Caco-2 (cell line): ENCODE results near the gene PADI3. TPM values are rescaled to one million over a fixed set of nuclear protein-coding genes. Genes with fewer than 3 reads are reported as not detected.

Source experiments
- BruUV-seq: library from RNA; stranded (reverse); fragments of 400-500 nt; replicated peaks from 2 replicates; lab custom pipeline; 2021; lab: Mats Ljungman, UMichigan
- CTCF ChIA-PET: fragments of 300-600 bp; sonication (Branson Sonifier 250); formaldehyde crosslinking; loops from one replicate; lab custom pipeline; 2022; ENCODE audit warnings: antibody characterized with exemption; lab: Charles Lee
- POLR2A ChIA-PET: fragments of 300-600 bp; sonication (Branson Sonifier 250); formaldehyde crosslinking; loops from one replicate; lab custom pipeline; 2022; ENCODE audit warnings: antibody characterized with exemption; lab: Charles Lee
- DNase-seq, 2 experiments: peaks; one replicate each; pipeline versions ENCODE4 v3.0.0 to v3.0.0-alpha.2; 2020 to 2022
- H3K27me3 ChIP-seq: replicated peaks from 2 replicates; pipeline ENCODE4 v1.6.0; 2011; ENCODE audit warnings: low read length; ENCODE audit not compliant: control insufficient read depth, insufficient read depth
- H3K36me3 ChIP-seq: 2 replicates; pipeline ENCODE4 v1.5.1; 2011; ENCODE audit warnings: low read length; ENCODE audit not compliant: control insufficient read depth, insufficient read depth
- H3K4me1 ChIP-seq: fragments of 250-450 bp; sonication (Bioruptor Pico); 2 replicates; pipeline ENCODE4 v1.5.1; 2020; ENCODE audit warnings: mild to moderate bottlenecking
- H3K4me3 ChIP-seq: 2 replicates; pipeline ENCODE4 v1.5.1; 2011; ENCODE audit warnings: low read depth, mild to moderate bottlenecking, control low read depth, low read length
- H3K9me3 ChIP-seq: fragments of 250-450 bp; sonication (Bioruptor Pico); 2 replicates; pipeline ENCODE4 v1.5.1; 2020; ENCODE audit warnings: mild to moderate bottlenecking, moderate library complexity
- H3K27ac Mint-ChIP-seq: one replicate; pipeline ENCODE4 v1.8.0; 2022; ENCODE audit warnings: mixed read lengths; ENCODE audit not compliant: unreplicated experiment
- H3K27me3 Mint-ChIP-seq: one replicate; pipeline ENCODE4 v1.8.0; 2022; ENCODE audit warnings: mixed read lengths; ENCODE audit not compliant: insufficient read depth, unreplicated experiment
- H3K36me3 Mint-ChIP-seq: one replicate; pipeline ENCODE4 v1.8.0; 2022; ENCODE audit warnings: mild to moderate bottlenecking, mixed read lengths; ENCODE audit not compliant: insufficient read depth, unreplicated experiment
- H3K4me1 Mint-ChIP-seq: one replicate; pipeline ENCODE4 v1.8.0; 2022; ENCODE audit warnings: low read depth, mixed read lengths; ENCODE audit not compliant: unreplicated experiment
- H3K4me3 Mint-ChIP-seq: one replicate; pipeline ENCODE4 v1.8.0; 2022; ENCODE audit warnings: mild to moderate bottlenecking, moderate library complexity, mixed read lengths; ENCODE audit not compliant: unreplicated experiment
- H3K9me3 Mint-ChIP-seq: one replicate; pipeline ENCODE4 v1.8.0; 2022; ENCODE audit warnings: mixed read lengths; ENCODE audit not compliant: unreplicated experiment
- intact Hi-C: fragments of 100-400 bp; cut with micrococcal nuclease; formaldehyde crosslinking; loops from one replicate; pipeline ENCODE4 v1.10.0; 2022; ENCODE audit not compliant: unreplicated experiment
- total RNA-seq: library from RNA; stranded (reverse); gene quantifications from 2 replicates; pipeline ENCODE4 v1.2.3, GENCODE V29; 2022
- TF ChIP-seq, protein P1 (sequence below), 2 experiments: fragments of 200-600 bp in 1 of 2; IDR thresholded peaks; 1 replicate in 1 of 2; 2 replicates in 1 of 2; pipeline versions ENCODE4 v1.5.1 to v1.8.0; 2011 to 2022; ENCODE audit warnings: antibody characterized with exemption in 1 of 2, control low read depth in 1 of 2, inconsistent platforms in 1 of 2, low read depth in 1 of 2, low read length in 1 of 2, mild to moderate bottlenecking in 1 of 2, moderate library complexity in 1 of 2; ENCODE audit not compliant: insufficient read depth in 1 of 2, severe bottlenecking in 1 of 2, unreplicated experiment in 1 of 2

The PADI3 gene
- total RNA-seq, 1 experiment from 2014 or later, result not detected

DNA sequence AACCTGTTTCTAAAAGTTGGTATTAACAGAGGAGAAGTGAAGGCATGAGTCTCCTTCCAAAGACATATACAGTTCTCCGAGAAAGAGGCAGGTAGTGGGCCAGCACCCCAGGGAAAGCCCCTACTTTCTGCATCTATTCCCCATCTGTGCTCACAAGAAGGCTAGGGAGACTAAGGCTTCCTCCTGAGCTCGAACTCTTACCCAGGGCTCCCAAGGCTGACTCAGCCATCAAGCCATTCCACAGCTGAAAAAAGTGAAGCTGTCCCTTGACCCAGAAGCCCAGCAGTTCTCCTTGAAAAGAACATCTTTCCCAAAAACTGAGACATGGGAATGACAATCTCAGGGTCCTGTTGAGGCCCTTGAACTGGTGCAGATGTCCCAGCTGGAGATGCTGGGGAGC is 1.9 kb upstream of the PADI3 start:
- H3K27me3 Mint-ChIP-seq, result no peaks in the 10 kb centered on the region
- H3K36me3 Mint-ChIP-seq, result no peaks in the 10 kb centered on the region
- POLR2A ChIA-PET, result no interaction called here
- no peaks in the 10 kb centered on the region; the same call in 1 of the 2 replicates for H3K27me3 ChIP-seq
- no peak overlapping the region for H3K27ac Mint-ChIP-seq
- no peaks in the 10 kb centered on the region for H3K4me1 Mint-ChIP-seq
- H3K4me3 Mint-ChIP-seq, result no peak overlapping the region
- intact Hi-C loops, result no loop called here
- no peaks in the 10 kb centered on the region for H3K36me3 ChIP-seq
- H3K4me3 ChIP-seq, result no peak overlapping the region
- BruUV-seq, result no TSS peak
- no peak for DNase-seq
- no peaks in the 10 kb centered on the region for H3K9me3 Mint-ChIP-seq
- H3K9me3 ChIP-seq, result no peaks in the 10 kb centered on the region
- CTCF ChIA-PET, result no interaction called here
- TF ChIP-seq, protein P1, sequence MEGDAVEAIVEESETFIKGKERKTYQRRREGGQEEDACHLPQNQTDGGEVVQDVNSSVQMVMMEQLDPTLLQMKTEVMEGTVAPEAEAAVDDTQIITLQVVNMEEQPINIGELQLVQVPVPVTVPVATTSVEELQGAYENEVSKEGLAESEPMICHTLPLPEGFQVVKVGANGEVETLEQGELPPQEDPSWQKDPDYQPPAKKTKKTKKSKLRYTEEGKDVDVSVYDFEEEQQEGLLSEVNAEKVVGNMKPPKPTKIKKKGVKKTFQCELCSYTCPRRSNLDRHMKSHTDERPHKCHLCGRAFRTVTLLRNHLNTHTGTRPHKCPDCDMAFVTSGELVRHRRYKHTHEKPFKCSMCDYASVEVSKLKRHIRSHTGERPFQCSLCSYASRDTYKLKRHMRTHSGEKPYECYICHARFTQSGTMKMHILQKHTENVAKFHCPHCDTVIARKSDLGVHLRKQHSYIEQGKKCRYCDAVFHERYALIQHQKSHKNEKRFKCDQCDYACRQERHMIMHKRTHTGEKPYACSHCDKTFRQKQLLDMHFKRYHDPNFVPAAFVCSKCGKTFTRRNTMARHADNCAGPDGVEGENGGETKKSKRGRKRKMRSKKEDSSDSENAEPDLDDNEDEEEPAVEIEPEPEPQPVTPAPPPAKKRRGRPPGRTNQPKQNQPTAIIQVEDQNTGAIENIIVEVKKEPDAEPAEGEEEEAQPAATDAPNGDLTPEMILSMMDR (IDR thresholded peaks at IDR 0.05; ENCODE audit: insufficient read depth in 1 of 2, low read depth in 1 of 2, low read length in 1 of 2, severe bottlenecking in 1 of 2, unreplicated experiment in 1 of 2), result no peak
- no peaks in the 10 kb centered on the region for H3K4me1 ChIP-seq

DNA sequence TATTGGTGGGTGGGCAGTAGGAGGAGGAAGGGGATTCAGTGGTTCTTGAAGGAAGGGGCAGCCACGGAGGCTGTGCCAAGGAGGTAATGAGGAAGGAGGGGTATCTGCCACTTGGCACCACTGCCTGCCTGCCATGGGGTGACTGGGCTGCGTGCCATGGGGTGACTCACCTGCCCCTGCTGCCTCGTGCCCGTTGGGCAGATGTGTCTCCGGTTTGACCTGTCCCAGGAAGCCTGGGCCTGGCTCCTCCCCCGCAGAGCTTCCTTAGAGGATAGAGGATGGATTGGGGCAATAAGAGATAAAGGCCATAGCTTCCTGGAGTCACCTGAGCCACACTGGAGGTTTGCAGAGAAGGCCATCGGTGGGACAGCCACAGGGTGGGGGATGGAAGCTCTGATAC is 1.7 kb downstream of the PADI3 start:
- Histone ChIP-seq H3K9me3 (no peaks in the 10 kb centered on the region), H3K36me3 (no peaks in the 10 kb centered on the region), H3K4me3 (no peak overlapping the region), H3K27me3 (no peaks in the 10 kb centered on the region; the same call in 1 of the 2 replicates), H3K4me1 (no peaks in the 10 kb centered on the region)
- POLR2A ChIA-PET, result no interaction called here
- intact Hi-C loops, result no loop called here
- no peak overlapping the region for H3K27ac Mint-ChIP-seq
- no peaks in the 10 kb centered on the region for H3K4me1 Mint-ChIP-seq
- TF ChIP-seq, protein P1 (IDR thresholded peaks at IDR 0.05; ENCODE audit: insufficient read depth in 1 of 2, low read depth in 1 of 2, low read length in 1 of 2, severe bottlenecking in 1 of 2, unreplicated experiment in 1 of 2), result no peak
- CTCF ChIA-PET, result no interaction called here
- BruUV-seq, result no TSS peak
- no peaks in the 10 kb centered on the region for H3K36me3 Mint-ChIP-seq
- no peak overlapping the region for H3K4me3 Mint-ChIP-seq
- no peaks in the 10 kb centered on the region for H3K27me3 Mint-ChIP-seq
- DNase-seq, result no peak
- H3K9me3 Mint-ChIP-seq, result no peaks in the 10 kb centered on the region

DNA sequence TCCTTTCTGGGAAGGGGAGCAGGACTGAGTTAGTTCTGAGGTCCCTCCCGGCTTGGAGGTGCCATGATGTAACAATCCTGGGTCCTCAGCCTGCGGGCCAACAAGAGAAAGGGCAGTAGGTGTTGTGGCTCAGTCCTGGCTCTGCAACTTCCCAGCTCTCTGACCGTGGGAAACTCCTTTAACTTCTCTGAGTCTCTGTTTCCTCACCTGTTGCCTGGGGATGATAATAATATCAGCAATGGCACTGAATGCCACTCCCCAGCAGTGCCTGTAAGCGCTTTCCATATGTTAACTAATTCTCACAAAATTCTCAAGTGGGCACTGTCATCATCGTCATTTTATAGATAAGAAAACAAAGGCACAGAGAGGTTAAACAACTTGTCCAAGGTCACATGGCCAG is 2.3 kb downstream of the PADI3 start:
- TF ChIP-seq, protein P1 (IDR thresholded peaks at IDR 0.05; ENCODE audit: insufficient read depth in 1 of 2, low read depth in 1 of 2, low read length in 1 of 2, severe bottlenecking in 1 of 2, unreplicated experiment in 1 of 2), result no peak
- Mint-ChIP-seq H3K36me3 (no peaks in the 10 kb centered on the region), H3K4me1 (no peaks in the 10 kb centered on the region), H3K9me3 (no peaks in the 10 kb centered on the region), H3K27me3 (no peaks in the 10 kb centered on the region), H3K27ac (no peak overlapping the region), H3K4me3 (no peak overlapping the region)
- ChIA-PET CTCF (no interaction called here), POLR2A (no interaction called here)
- no peak overlapping the region for H3K4me3 ChIP-seq
- no peaks in the 10 kb centered on the region for H3K36me3 ChIP-seq
- DNase-seq, result no peak
- no TSS peak for BruUV-seq
- no peaks in the 10 kb centered on the region; the same call in 1 of the 2 replicates for H3K27me3 ChIP-seq
- no peaks in the 10 kb centered on the region for H3K4me1 ChIP-seq
- no peaks in the 10 kb centered on the region for H3K9me3 ChIP-seq
- intact Hi-C loops, result no loop called here
